A673 (cell line): ENCODE results near the gene ROCK1. TPM values are rescaled to one million over a fixed set of nuclear protein-coding genes. Genes with fewer than 3 reads are reported as not detected.

Experiments
- BruUV-seq: library from RNA; stranded (reverse); fragments of 400-500 nt; replicated peaks from 2 replicates; lab custom pipeline; 2021; lab: Mats Ljungman, UMichigan
- CTCF ChIA-PET: fragments of 300-600 bp; sonication (Branson Sonifier 250); formaldehyde crosslinking; loops from one replicate; lab custom pipeline; 2022; ENCODE audit warnings: antibody characterized with exemption; lab: Charles Lee
- POLR2A ChIA-PET: fragments of 300-600 bp; sonication (Branson Sonifier 250); formaldehyde crosslinking; loops from one replicate; lab custom pipeline; 2022; ENCODE audit warnings: antibody characterized with exemption; ENCODE audit not compliant: low non-redundant PET; lab: Charles Lee
- DNase-seq: peaks from one replicate; pipeline ENCODE4 v3.0.0-alpha.2; 2015; ENCODE audit warnings: low spot score
- H3K27ac ChIP-seq: fragments of 200-600 bp; sonication (generic); 2 replicates; pipeline ENCODE4 v1.5.1; 2016; ENCODE audit warnings: mixed run types, low read depth, mild to moderate bottlenecking, mixed read lengths, antibody characterized with exemption, low read length; ENCODE audit not compliant: poor library complexity, severe bottlenecking
- H3K27me3 ChIP-seq: fragments of 200-600 bp; sonication (generic); replicated peaks from 2 replicates; pipeline ENCODE4 v1.6.1; 2017; ENCODE audit warnings: mixed run types, low read depth, mild to moderate bottlenecking, mixed read lengths, antibody characterized with exemption, low read length; ENCODE audit not compliant: insufficient read depth, poor library complexity
- H3K36me3 ChIP-seq: fragments of 200-600 bp; sonication (generic); 2 replicates; pipeline ENCODE4 v1.6.1; 2016; ENCODE audit warnings: mixed run types, mild to moderate bottlenecking, mixed read lengths, antibody characterized with exemption, low read length; ENCODE audit not compliant: insufficient read depth, poor library complexity, severe bottlenecking
- H3K4me1 ChIP-seq: fragments of 200-600 bp; sonication (generic); 2 replicates; pipeline ENCODE4 v1.6.1; 2017; ENCODE audit warnings: mixed run types, mild to moderate bottlenecking, mixed read lengths, antibody characterized with exemption, low read length; ENCODE audit not compliant: insufficient read depth, poor library complexity, severe bottlenecking
- H3K4me3 ChIP-seq: fragments of 200-600 bp; sonication (generic); 2 replicates; pipeline ENCODE4 v1.5.1; 2016; ENCODE audit warnings: low read depth, mixed run types, mild to moderate bottlenecking, mixed read lengths, low read length; ENCODE audit not compliant: poor library complexity, severe bottlenecking
- H3K9me3 ChIP-seq: fragments of 200-600 bp; sonication (generic); 2 replicates; pipeline ENCODE4 v1.6.1; 2016; ENCODE audit warnings: mixed run types, low read depth, mild to moderate bottlenecking, mixed read lengths, antibody characterized with exemption, low read length; ENCODE audit not compliant: poor library complexity, severe bottlenecking
- EZH2 ChIP-seq: fragments of 200-600 bp; sonication (generic); IDR thresholded peaks from 2 replicates; pipeline ENCODE4 v1.6.1; 2017; ENCODE audit warnings: borderline replicate concordance, low read depth, mild to moderate bottlenecking, mixed read lengths, antibody characterized with exemption, low read length; ENCODE audit not compliant: poor library complexity, severe bottlenecking
- intact Hi-C: fragments of 100-400 bp; cut with micrococcal nuclease; formaldehyde crosslinking; loops from one replicate; pipeline ENCODE4 v1.10.0; 2022; ENCODE audit not compliant: unreplicated experiment
- total RNA-seq: library from RNA; stranded (reverse); gene quantifications from 2 replicates; pipeline ENCODE4 v1.2.3, GENCODE V29; 2021
- TF ChIP-seq, protein P1 (sequence below): fragments of 300-800, 200-600 bp; sonication (generic); conservative IDR thresholded peaks from 2 replicates; pipeline ENCODE4 v1.5.1; 2017; ENCODE audit warnings: low read depth, mild to moderate bottlenecking, antibody characterized with exemption, low read length, moderate library complexity, mixed read lengths

Gene ROCK1
- total RNA-seq, 1 experiment from 2014 or later: 34.9 TPM

DNA sequence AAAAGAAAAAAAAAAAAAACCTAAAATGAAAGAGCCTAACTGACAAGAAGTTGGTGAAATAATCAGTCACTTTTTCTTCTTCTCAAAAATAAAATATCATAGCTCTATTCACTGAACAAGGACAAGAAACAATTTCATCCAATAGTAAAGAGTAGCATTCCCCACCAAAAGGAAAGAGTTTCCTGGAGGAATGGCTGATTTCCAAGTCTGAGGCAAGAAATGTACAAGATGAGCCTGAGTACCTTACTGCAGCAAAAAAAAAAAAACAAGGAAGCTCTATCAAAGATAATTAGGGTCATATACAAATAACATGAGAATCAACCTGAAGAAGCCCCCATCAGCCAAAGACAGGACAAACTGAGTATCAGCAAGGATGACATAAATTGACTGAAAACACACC lies 11.5 kb downstream of the ROCK1 start:
- CTCF ChIA-PET: no interaction called here
- TF ChIP-seq, protein P1, sequence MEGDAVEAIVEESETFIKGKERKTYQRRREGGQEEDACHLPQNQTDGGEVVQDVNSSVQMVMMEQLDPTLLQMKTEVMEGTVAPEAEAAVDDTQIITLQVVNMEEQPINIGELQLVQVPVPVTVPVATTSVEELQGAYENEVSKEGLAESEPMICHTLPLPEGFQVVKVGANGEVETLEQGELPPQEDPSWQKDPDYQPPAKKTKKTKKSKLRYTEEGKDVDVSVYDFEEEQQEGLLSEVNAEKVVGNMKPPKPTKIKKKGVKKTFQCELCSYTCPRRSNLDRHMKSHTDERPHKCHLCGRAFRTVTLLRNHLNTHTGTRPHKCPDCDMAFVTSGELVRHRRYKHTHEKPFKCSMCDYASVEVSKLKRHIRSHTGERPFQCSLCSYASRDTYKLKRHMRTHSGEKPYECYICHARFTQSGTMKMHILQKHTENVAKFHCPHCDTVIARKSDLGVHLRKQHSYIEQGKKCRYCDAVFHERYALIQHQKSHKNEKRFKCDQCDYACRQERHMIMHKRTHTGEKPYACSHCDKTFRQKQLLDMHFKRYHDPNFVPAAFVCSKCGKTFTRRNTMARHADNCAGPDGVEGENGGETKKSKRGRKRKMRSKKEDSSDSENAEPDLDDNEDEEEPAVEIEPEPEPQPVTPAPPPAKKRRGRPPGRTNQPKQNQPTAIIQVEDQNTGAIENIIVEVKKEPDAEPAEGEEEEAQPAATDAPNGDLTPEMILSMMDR: no peak

DNA sequence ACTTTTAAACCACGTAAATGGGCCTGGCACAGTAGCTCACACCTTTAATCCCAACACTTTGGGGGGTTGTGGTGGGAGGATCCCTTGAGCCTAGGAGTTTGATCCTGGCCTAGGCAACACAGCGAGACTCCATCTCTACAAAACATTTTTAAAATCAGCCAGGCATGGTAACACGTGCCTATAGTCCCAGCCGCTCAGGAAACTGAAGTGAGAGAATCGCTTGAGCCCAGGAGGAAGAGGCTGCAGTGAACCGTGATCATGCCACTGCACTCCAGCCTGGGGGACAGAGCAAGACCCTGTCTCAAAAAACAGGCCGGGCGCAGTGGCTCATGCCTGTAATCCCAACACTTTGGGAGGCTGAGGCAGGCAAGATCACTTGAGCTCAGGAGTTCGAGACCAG lies 12.2 kb downstream of the ROCK1 start:
- POLR2A ChIA-PET: no interaction called here
- no TSS peak for BruUV-seq
- no peaks in the 10 kb centered on the region for H3K36me3 ChIP-seq
- no peaks in the 10 kb centered on the region for H3K9me3 ChIP-seq
- intact Hi-C loops: loop anchor here (10.0 kb wide), 1 partner anchor 65 kb away; no protein-coding TSS in a partner anchor
- CTCF ChIA-PET: no interaction called here
- TF ChIP-seq EZH2: no peak
- TF ChIP-seq, protein P1: no peak
- H3K4me3 ChIP-seq: no peak overlapping the region
- H3K27ac ChIP-seq: no peak overlapping the region
- no peak for DNase-seq
- no peaks in the 10 kb centered on the region for H3K4me1 ChIP-seq
- no peaks in the 10 kb centered on the region for H3K27me3 ChIP-seq

More for the DNA sequence above, 11.5 kb downstream of the ROCK1 start:
- BruUV-seq: no TSS peak
- no peaks in the 10 kb centered on the region for H3K4me1 ChIP-seq
- DNase-seq: no peak
- H3K27me3 ChIP-seq: no peaks in the 10 kb centered on the region
- no peak overlapping the region for H3K27ac ChIP-seq
- H3K36me3 ChIP-seq: no peaks in the 10 kb centered on the region
- no peak overlapping the region for H3K4me3 ChIP-seq
- intact Hi-C loops: no loop called here
- POLR2A ChIA-PET: no interaction called here
- no peaks in the 10 kb centered on the region for H3K9me3 ChIP-seq

DNA sequence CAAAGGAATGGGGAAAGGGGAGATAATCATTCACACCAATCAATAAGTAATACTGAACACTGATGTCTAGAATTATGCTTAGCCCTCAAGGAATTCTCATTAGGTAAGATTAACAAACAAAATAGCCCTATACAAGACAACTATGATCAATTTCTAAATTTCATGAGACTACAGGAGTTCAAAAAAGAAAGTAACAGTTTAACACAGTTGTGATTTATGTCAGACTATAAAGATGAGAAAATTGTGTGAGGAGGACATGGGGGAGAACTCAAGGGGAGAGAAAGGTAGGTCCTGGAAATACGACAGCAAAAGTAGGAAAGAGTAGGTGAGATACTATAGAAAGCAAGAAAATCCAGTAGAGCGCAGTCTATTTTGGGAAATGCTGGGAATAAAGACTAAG lies 14.9 kb downstream of the ROCK1 start:
- no peak overlapping the region for H3K27ac ChIP-seq

More for the DNA sequence above, 14.9 kb downstream of the ROCK1 start:
- Histone ChIP-seq H3K36me3 (no peaks in the 10 kb centered on the region), H3K4me1 (no peaks in the 10 kb centered on the region), H3K27me3 (no peaks in the 10 kb centered on the region), H3K9me3 (no peaks in the 10 kb centered on the region), H3K4me3 (no peak overlapping the region)
- ChIA-PET CTCF (no interaction called here), POLR2A (no interaction called here)
- intact Hi-C loops: loop anchor here (10.0 kb wide), 1 partner anchor 62 kb away; no protein-coding TSS in a partner anchor
- no peak for DNase-seq
- no TSS peak for BruUV-seq
- TF ChIP-seq EZH2: no peak
- TF ChIP-seq, protein P1: no peak
